Measurements from ENCODE around the gene PRKD3. TPM values are rescaled to one million over a fixed set of nuclear protein-coding genes. Genes with fewer than 3 reads are reported as not detected.

Gene PRKD3
- total and polyA plus RNA-seq, 2 of the 13 experiments (the other 11 are each of a cell fraction or from before 2014, with no cell fraction given): 11.6 to 38.4 TPM

- TF ChIP-seq ATF7 (IDR thresholded peaks at IDR 0.05) (no peak), ATF7 (CRISPR knock-in tag; IDR thresholded peaks at IDR 0.05) (no peak), ZMAT3 (CRISPR knock-in tag; conservative IDR thresholded peaks at IDR 0.05) (no peak), ELK4 (CRISPR knock-in tag; IDR thresholded peaks at IDR 0.05; ENCODE audit: borderline replicate concordance) (no peak), ZNF788 (CRISPR knock-in tag; IDR thresholded peaks at IDR 0.05; ENCODE audit: borderline replicate concordance) (no peak), ZNF513 (CRISPR knock-in tag; conservative IDR thresholded peaks at IDR 0.05) (no peak), GATAD2A (CRISPR knock-in tag; IDR thresholded peaks at IDR 0.05) (0 out of 2 replicates have a peak, but pooled peaks have one; percentile 6), MLXIP (CRISPR knock-in tag; IDR thresholded peaks at IDR 0.05; ENCODE audit: borderline replicate concordance) (no peak), ZNF275 (CRISPR knock-in tag; IDR thresholded peaks at IDR 0.05; ENCODE audit: borderline replicate concordance) (no peak), ZFYVE20 (CRISPR knock-in tag; IDR thresholded peaks at IDR 0.05; ENCODE audit: borderline replicate concordance, low read depth) (peak; percentile 66; the same call in 1 of the 2 replicates), NFYC (CRISPR knock-in tag; IDR thresholded peaks at IDR 0.05) (no peak), ZNF549 (CRISPR knock-in tag; IDR thresholded peaks at IDR 0.05) (no peak), CAMTA2 (CRISPR knock-in tag; IDR thresholded peaks at IDR 0.05; ENCODE audit: borderline replicate concordance) (0 out of 2 replicates have a peak, but pooled peaks have one; percentile 72), NFKBIZ (CRISPR knock-in tag; IDR thresholded peaks at IDR 0.05) (no peak), JDP2 (CRISPR knock-in tag; IDR thresholded peaks at IDR 0.05; ENCODE audit: borderline replicate concordance) (no peak), CCAR2 (optimal IDR thresholded peaks at IDR 0.05; ENCODE audit: low read depth, low read length) (no peak), ZMAT5 (CRISPR knock-in tag; IDR thresholded peaks at IDR 0.05; ENCODE audit: borderline replicate concordance, low read depth) (no peak), STAG1 (CRISPR knock-in tag; IDR thresholded peaks at IDR 0.05) (no peak), ZNF777 (CRISPR knock-in tag; IDR thresholded peaks at IDR 0.05) (peak; percentile 99), ZNF431 (CRISPR knock-in tag; IDR thresholded peaks at IDR 0.05; ENCODE audit: borderline replicate concordance, low read depth) (0 out of 2 replicates have a peak, but pooled peaks have one; percentile 31), ZEB1 (IDR thresholded peaks at IDR 0.05; ENCODE audit: insufficient replicate concordance, low read depth) (no peak), CHD2 (IDR thresholded peaks at IDR 0.05; ENCODE audit: low read depth, low read length) (0 out of 2 replicates have a peak, but pooled peaks have one; percentile 7), RXRA (CRISPR knock-in tag; IDR thresholded peaks at IDR 0.05) (peak; percentile 48; the same call in 1 of the 2 replicates)
These were observed at the start of gene PRKD3 (continued) for GRCh38 chr2:37324786-37325624.
